Left ventricle myocardium inferior (tissue), 1 donor: ENCODE data around the gene GPX7. TPM values are rescaled to one million over a fixed set of nuclear protein-coding genes. Genes with fewer than 3 reads are reported as not detected.

Source experiments
- DNase-seq: peaks from one replicate; pipeline ENCODE4 v3.0.0-alpha.2; 2020
- H3K27ac ChIP-seq: fragments of 200-600 bp; replicated peaks from 2 replicates; pipeline ENCODE4 v1.8.0; 2021
- H3K27me3 ChIP-seq: fragments of 200-600 bp; 2 replicates; pipeline ENCODE4 v1.8.0; 2021; ENCODE audit warnings: low read depth
- H3K36me3 ChIP-seq: fragments of 200-600 bp; 2 replicates; pipeline ENCODE4 v1.8.0; 2021
- H3K4me1 ChIP-seq: fragments of 200-600 bp; 2 replicates; pipeline ENCODE4 v1.8.0; 2021
- H3K4me3 ChIP-seq: fragments of 200-600 bp; 2 replicates; pipeline ENCODE4 v1.8.0; 2021; ENCODE audit warnings: mild to moderate bottlenecking, moderate library complexity
- H3K9me3 ChIP-seq: fragments of 200-600 bp; replicated peaks from 2 replicates; pipeline ENCODE4 v1.8.0; 2021
- intact Hi-C: fragments of 100-400 bp; cut with micrococcal nuclease; formaldehyde crosslinking; loops from one replicate; pipeline ENCODE4 v1.11.0; 2022
- total RNA-seq: library from RNA; stranded (reverse); fragmentation: NEBNext Ultra II Directional; extraction: Animal tissue kit (Norgen Biotek cat#: 25700); gene quantifications from one replicate; pipeline ENCODE4 v1.2.1, GENCODE V29; 2021
- TF ChIP-seq, protein P1 (sequence below): fragments of 200-600 bp; IDR thresholded peaks from 2 replicates; pipeline ENCODE4 v1.8.0; 2021; ENCODE audit warnings: antibody characterized with exemption, mild to moderate bottlenecking, borderline replicate concordance
- donor health status: DM: no; HTN: yes; CAD: no; lungs with severe emphysema.

GPX7 gene
- total RNA-seq, 1 donor from 2014 or later, result 5.2 TPM

DNA sequence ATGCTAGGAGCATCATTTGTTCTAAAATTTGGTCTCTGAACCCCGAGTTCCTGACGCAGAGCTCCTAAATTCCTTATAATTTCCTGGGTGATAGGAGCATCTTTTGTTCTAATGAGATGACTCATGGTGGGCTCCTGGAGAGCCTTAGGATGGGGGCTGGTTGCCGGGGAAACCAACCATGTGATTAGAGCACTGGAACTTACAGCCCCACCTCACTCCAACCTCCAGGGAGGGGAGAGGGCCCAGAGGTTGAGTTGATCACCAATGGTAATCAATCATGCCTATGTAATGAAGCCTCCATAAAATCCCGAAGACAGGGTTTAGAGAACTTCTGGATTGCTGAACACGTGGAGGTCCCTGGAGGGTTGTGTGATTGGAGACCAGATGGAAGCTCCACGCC, 38.5 kb downstream of the GPX7 start:
- no peak for DNase-seq
- Histone ChIP-seq H3K36me3 (no peaks in the 10 kb centered on the region), H3K4me1 (peaks cover 13% of the 10 kb centered on the region), H3K4me3 (no peak overlapping the region), H3K27me3 (no peaks in the 10 kb centered on the region), H3K27ac (no peak overlapping the region), H3K9me3 (no peaks in the 10 kb centered on the region)
- TF ChIP-seq, protein P1, sequence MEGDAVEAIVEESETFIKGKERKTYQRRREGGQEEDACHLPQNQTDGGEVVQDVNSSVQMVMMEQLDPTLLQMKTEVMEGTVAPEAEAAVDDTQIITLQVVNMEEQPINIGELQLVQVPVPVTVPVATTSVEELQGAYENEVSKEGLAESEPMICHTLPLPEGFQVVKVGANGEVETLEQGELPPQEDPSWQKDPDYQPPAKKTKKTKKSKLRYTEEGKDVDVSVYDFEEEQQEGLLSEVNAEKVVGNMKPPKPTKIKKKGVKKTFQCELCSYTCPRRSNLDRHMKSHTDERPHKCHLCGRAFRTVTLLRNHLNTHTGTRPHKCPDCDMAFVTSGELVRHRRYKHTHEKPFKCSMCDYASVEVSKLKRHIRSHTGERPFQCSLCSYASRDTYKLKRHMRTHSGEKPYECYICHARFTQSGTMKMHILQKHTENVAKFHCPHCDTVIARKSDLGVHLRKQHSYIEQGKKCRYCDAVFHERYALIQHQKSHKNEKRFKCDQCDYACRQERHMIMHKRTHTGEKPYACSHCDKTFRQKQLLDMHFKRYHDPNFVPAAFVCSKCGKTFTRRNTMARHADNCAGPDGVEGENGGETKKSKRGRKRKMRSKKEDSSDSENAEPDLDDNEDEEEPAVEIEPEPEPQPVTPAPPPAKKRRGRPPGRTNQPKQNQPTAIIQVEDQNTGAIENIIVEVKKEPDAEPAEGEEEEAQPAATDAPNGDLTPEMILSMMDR, result no peak
- intact Hi-C loops, result no loop called here

- DNase-seq, result no peak
- intact Hi-C loops, result no loop called here
- TF ChIP-seq, protein P1, result no peak
Observed at GRCh38 chr1:52641307-52641706, 39.1 kb downstream of the GPX7 start.

DNA sequence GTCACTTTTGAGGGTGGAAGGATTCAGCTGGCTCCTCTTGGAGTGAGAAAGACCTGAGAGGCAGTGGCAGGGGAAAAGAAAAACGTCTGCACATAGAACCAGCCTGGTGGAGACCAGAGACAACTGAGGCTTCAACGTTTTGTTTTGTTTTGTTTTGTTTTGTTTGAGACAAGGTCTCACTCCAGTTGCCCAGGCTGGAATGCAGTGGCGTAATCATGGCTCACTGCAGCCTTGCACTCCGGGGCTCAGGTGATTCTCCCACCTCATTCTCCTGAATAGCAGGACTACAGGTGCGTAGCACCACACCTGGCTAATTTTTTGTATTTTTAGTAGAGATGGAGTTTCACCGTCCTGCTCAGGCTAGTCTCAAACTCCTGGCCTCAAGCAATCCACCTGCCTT, 43.1 kb downstream of the GPX7 start:
- H3K4me3 ChIP-seq, result no peak overlapping the region
- H3K27ac ChIP-seq, result no peak overlapping the region
- TF ChIP-seq, protein P1, result no peak
- no peaks in the 10 kb centered on the region for H3K27me3 ChIP-seq
- no peaks in the 10 kb centered on the region for H3K9me3 ChIP-seq
- DNase-seq, result no peak
- no peaks in the 10 kb centered on the region for H3K4me1 ChIP-seq
- intact Hi-C loops, result no loop called here
- H3K36me3 ChIP-seq, result no peaks in the 10 kb centered on the region

More at GRCh38 chr1:52641307-52641706, 39.1 kb downstream of the GPX7 start:
- no peaks in the 10 kb centered on the region for H3K27me3 ChIP-seq
- H3K4me3 ChIP-seq, result no peak overlapping the region
- H3K36me3 ChIP-seq, result no peaks in the 10 kb centered on the region
- no peak overlapping the region for H3K27ac ChIP-seq
- H3K4me1 ChIP-seq, result peaks cover 13% of the 10 kb centered on the region
- H3K9me3 ChIP-seq, result no peaks in the 10 kb centered on the region

DNA sequence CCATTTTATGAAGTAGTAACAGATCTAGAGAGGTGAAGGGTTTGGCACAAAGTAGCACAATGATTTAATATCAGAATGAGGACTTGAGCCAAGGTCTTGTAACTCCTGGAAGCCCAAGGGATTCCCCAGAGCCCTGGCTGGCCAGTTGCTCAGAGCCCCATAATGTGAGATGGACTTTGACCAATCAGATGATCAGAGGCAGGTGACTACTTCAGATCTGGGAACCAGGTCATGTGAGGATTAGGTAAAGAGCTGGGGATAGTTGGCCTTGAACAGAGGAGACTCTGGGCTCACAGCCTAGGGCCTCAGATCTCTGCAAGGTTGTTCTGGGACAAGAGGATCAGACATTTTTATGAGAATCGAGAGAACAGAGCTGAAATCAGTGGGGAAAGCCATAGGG, 49.7 kb downstream of the GPX7 start:
- Histone ChIP-seq H3K27me3 (no peaks in the 10 kb centered on the region), H3K4me1 (peaks cover 5% of the 10 kb centered on the region), H3K4me3 (no peak overlapping the region), H3K36me3 (no peaks in the 10 kb centered on the region), H3K27ac (no peak overlapping the region), H3K9me3 (no peaks in the 10 kb centered on the region)
- no peak for DNase-seq
- TF ChIP-seq, protein P1, result no peak
- intact Hi-C loops, result no loop called here

- H3K4me3 ChIP-seq, result no peak overlapping the region
- no peaks in the 10 kb centered on the region for H3K9me3 ChIP-seq
- intact Hi-C loops, result no loop called here
- peaks cover 5% of the 10 kb centered on the region for H3K4me1 ChIP-seq
- no peak overlapping the region for H3K27ac ChIP-seq
- no peak for DNase-seq
- TF ChIP-seq, protein P1, result no peak
- H3K27me3 ChIP-seq, result no peaks in the 10 kb centered on the region
- no peaks in the 10 kb centered on the region for H3K36me3 ChIP-seq
Observed at GRCh38 chr1:52653207-52653849, 51.2 kb downstream of the GPX7 start.
